Putamen (tissue), 1 donor: ENCODE measurements around the gene CLCA1.
A peak's percentile ranks its signal among the peaks of the same experiment; 100 is the strongest.

Source experiments
- DNase-seq: peaks from one replicate; pipeline ENCODE4 v3.0.0-alpha.2; 2016; ENCODE audit warnings: low spot score

CLCA1 gene

GRCh38 chr1:86504137-86504479 is 35.4 kb downstream of the CLCA1 start:
- DNase-seq: no peak

DNA sequence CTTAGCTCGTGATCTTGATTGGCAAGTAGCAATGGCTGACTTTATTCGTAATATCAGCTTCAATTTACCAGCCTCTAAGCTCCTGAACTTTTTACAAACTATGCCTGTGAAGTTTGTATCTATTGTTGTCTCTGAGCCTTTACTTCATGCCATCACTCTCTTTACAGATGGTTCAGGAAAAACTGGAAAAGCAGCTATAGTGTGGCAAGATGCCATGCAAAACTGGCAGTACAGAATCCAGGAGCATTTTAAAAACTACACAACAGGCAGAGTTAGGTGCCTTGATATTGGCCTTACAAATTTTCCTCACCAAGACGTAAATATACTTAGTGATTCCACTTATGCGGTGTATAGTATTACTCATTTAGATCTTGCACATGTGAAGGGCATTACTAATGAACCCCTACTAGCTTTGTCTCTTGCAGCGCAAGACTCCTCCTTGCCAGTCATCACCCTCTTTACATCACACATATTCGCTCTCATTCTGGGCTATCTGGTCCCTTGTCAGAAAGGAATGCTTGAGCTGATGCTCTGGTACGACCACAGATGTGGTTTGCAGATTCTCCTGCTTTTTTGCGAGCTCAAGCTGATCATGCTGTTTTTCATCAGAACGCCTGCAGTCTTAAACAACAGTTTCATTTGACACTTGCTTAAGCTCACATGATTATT is 36.3 kb downstream of the CLCA1 start:
- DNase-seq: no peak

DNA sequence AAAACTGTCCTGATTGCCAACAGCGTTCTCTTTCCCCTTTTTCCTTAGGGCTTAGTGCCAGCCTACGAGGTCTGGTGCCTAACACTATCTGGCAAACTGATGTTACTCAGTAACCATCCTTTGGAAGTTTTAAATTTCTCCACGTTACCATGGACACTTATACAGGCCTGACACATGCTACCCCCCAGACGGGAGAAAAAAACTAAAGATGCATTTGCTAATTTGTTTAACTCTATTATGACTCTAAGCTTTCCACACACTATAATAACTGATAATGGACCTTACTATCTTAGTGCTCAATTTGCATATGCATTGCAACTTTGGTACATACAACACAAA is 36.8 kb downstream of the CLCA1 start:
- DNase-seq: no peak

GRCh38 chr1:86507935-86508582 is 39.3 kb downstream of the CLCA1 start:
- no peak for DNase-seq

- DNase-seq: no peak
Observed at GRCh38 chr1:86508583-86508969, 39.8 kb downstream of the CLCA1 start.

DNA sequence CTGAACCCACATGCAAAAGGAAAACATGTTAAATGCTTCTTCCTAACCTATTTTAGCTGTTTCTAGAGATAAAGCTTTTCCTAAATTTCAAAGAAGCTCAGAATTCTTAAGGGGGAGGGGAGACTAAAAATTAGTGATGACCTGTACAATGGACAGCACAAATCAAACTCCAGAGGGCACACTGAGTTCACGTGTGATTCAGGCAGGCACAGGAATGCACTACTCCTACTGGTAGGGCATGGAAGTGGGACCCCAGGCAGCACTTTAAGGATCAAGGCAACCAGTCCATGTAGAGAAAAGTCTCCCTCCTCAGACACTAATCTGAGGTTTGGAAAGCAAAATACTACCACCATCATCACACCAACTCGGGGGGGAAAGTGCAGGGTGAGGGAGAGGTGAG is 46.9 kb downstream of the CLCA1 start:
- DNase-seq: peak; percentile 54

- DNase-seq: no peak
Observed at GRCh38 chr1:86516335-86516734, 47.6 kb downstream of the CLCA1 start.

DNA sequence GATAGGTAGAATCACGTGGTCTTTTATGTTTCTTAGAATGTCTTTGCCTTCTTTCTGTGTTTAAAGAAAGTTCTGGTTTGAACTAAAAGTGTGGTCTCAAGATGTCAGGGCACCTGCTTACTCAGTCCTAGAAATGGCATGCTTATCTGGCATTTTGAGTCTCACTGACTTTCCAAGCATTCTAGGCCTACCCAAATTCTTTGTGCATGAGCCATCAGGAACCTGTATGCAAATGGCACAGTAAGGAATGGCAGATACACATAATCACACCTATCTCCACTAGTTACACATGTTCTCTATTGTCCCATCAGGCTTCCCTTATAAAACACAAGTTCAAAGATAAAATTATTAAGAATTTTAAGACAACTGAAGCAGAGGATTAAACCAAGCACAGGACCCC is 48.6 kb downstream of the CLCA1 start:
- DNase-seq: no peak

DNA sequence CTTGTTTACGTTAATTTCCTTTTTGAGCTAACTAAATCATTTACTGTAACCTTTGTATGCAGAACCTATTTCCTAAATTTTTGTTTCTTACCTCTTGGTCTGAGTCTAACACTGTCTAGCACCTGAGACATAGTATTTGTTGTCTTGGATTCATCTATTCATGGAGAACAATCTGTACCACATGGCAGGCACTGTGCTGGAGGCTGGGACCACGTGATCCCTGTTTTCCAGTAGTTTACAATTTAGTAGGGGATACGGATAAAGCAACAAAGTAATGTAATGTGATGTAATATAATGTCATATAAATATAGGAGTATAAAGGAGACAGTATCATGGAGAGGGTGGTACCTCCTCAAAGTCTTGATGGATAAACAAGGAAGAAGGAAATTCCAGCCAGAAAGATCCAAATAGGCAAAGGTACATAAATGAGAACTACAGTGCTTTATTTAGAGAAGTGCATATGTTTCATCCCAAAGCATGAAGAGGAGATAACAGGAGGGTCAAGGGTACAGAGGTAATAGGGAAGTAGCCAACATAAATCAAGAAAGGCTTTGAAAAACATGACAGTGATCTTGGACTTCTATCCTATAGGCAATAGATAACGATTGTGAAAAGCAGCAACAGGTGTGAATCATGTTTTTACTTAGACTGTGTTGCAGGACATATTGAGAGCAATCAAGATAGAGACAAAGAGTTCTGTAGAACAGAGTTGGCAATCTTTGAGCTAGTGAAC is 52.2 kb downstream of the CLCA1 start:
- DNase-seq: no peak

DNA sequence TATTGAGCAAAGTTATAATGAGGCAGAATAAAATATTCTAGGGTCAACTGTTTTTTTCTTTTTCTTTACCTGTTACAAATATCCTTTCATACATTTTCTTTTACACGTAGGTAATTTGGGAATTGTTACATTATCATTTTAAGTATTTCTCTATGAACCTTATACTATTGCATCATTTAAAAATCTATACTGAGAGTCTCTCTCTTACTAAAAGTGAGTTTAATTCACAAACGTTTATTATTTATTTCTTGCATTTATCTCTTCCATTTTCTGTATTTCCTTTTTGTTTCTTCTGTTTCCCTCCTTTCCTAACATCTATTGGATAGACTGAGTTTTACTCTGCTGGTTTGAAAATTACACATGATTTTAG is 52.8 kb downstream of the CLCA1 start:
- no peak for DNase-seq

DNA sequence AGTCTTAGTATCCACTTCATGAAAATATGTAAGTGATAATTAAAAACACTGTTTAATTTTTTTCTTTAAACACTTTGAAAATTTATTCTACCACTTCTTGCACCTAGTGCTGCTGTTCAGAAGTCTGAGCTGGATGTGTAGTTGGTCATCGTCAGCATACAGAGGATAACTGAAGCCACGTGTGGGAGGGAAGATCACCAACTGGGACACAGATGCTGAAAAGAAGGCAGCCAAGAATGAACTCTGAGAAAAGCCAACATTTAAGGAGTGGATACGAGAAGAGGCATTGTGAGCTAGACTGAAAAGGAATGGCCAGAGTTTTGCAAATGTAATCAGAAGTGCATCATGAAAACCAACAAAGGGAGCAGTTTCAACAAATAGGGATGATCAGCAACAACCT is 53.5 kb downstream of the CLCA1 start:
- no peak for DNase-seq

- DNase-seq: no peak
Observed at GRCh38 chr1:86523670-86524354, 55.1 kb downstream of the CLCA1 start.

GRCh38 chr1:86527306-86527705 is 58.6 kb downstream of the CLCA1 start:
- no peak for DNase-seq

- DNase-seq: no peak
Observed at GRCh38 chr1:86530211-86530845, 61.6 kb downstream of the CLCA1 start.

- DNase-seq: no peak
Observed at GRCh38 chr1:86537928-86538695, 69.4 kb downstream of the CLCA1 start.

GRCh38 chr1:86538775-86539174 is 70.0 kb downstream of the CLCA1 start:
- no peak for DNase-seq

DNA sequence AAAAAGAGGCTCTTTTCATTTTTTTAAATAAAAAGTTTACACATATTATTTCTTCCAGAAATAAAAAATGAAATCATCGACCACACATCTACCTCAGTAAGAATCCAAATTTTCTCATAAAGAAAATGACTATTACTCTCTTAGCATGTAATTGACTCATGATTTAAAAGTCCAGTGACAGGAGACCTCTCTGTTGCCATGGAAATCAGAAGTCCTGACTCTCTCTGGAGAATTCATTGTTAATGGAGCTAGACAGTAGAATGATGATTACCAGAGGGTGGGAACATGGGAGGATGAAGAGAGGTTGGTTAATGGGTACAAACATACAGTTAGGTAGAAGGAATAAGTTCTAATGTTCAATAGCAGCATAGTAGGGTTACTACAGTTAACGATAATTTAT is 73.1 kb downstream of the CLCA1 start:
- DNase-seq: no peak

- DNase-seq: no peak
Observed at GRCh38 chr1:86542631-86543030, 73.9 kb downstream of the CLCA1 start.

DNA sequence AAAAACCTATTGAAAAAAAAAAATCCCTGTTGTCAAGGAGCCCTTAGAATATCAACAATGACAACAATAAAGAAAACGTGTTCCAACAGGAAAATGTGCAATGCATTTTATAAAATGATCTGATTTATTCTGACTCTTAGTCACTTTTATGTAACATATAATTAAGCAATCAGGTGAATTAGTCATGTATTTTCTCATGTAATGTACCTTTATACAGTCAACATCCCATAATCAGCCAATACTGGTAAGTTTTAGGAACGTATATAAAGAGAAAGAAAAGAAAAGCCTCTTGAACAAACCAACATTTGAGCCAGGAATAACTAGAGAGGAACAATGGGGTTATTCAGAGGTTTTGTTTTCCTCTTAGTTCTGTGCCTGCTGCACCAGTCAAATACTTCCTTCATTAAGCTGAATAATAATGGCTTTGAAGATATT is 78.1 kb downstream of the CLCA1 start, which contains the start of gene CLCA4:
TSS of gene CLCA4 (plus strand) at position 292 of the 435 bp plus-strand sequence. CDS start at position 334, 42 bp downstream.
- peak; percentile 86 for DNase-seq

DNA sequence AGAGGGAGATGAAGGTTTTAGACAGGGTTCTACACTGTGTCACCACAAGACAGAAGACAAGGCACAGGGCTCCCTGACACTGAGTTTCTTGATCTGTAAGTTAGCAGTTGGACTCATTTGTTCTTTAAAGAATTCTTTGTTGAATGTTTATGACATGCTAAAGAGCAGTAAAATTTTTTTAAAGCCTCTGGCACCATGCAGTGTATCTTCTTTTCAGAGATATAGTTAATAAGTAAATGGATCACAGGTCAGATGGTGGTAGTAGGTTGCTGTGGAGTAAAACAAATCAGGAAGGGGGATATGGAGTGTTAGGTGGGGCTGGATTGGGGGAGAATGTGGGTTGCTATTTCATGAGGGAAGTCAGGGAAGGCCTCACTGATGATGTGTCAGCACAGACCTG is 80.1 kb downstream of the CLCA1 start:
- DNase-seq: no peak
